ENCODE results near the gene KCTD8.

KCTD8 gene

DNA sequence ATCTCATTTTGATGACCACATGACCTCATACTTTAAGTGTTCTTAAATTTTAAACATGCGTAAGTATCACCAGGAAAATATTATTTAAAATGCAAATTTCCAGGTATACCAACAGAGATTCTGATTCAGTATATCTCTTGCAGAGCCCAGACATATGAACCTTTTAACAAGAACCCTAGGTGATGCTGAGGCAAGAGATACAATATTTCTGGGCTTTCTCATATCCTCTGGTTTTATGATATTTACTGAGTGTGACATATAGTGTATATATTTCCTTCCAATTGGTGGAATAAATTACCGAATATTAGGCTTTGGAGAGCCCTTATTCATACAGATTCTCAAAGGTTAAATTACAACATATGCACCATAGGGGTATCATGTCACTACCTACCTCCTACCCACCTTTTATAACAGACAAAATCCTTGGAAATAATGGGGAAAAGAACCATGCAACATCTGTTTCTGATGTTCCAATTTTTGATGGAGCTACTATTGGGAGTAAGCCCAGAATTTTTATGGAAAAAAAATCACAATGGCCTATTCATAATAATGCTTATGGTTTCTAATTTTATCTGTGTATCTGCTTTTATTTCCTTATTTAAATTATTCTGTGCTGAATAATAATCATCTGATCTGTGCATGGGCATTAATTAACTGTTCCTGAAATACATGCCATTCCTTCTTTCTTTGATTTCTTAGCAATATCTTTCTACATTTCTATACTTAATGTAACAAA, 27.1 kb downstream of the KCTD8 start:
- TF ChIP-seq GATA2 (IDR thresholded peaks at IDR 0.05; ENCODE audit: low read depth, low read length): no peak
- no peak for TF ChIP-seq GATA3 (IDR thresholded peaks at IDR 0.05; ENCODE audit: low read depth, low read length)

DNA sequence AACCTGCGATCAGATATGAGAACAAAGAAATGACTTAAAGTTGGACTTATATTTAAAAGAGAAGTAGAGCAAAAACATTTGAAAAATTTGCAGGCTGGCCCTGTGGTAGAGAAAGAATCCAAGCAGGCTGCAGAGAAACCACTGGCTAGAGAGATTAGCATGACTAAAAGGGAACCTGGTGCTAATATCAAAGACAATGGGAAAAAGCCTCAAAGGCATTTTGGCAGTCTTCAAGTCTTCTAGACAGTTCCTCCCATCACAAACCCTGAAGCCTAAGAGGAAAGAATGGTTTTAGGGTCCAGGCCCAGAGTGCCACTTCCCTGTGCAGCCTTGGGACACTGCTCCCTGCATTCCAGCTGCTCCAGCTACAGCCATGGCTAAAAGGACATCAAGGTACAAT, 33.4 kb downstream of the KCTD8 start:
- no peak for TF ChIP-seq GATA3 (IDR thresholded peaks at IDR 0.05; ENCODE audit: low read depth, low read length)
- no peak for TF ChIP-seq GATA2 (IDR thresholded peaks at IDR 0.05; ENCODE audit: low read depth, low read length)

DNA sequence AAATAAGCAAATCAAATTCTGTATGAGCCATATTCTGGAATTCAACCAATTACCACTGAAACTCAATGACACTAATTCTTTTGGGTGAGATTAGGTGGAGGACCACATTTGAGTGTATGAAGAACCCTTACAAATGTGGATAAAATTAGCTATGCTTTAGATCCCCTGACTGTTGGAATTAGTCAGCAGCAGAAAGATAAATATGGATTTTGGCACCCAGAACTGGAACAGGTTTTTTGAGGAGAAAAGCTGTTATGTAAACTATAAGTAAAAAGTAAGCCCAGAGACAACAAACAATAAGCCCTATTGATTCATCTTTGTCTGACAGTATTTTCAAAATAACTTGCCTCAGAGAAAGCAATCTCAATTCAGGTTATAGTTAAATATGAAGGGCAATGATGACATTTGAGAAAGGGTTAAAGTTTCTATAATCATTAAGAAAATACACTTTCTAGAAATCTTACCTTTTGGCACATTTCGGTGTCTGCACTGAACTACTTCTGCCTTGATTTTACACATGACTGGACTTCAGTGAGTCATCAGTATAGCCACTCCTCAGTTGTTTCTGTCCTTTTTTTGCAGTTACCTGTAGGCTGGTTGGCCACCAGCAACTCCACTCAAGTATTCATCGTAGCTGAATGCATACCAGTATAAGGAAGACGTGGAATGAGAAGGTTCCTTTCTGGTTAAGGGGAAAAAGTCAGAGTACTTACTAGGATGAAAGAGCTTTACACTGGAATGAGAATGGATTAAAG, 80.0 kb downstream of the KCTD8 start:
- no peak for TF ChIP-seq GATA3 (IDR thresholded peaks at IDR 0.05; ENCODE audit: low read depth, low read length)
- TF ChIP-seq GATA2 (IDR thresholded peaks at IDR 0.05; ENCODE audit: low read depth, low read length): no peak

DNA sequence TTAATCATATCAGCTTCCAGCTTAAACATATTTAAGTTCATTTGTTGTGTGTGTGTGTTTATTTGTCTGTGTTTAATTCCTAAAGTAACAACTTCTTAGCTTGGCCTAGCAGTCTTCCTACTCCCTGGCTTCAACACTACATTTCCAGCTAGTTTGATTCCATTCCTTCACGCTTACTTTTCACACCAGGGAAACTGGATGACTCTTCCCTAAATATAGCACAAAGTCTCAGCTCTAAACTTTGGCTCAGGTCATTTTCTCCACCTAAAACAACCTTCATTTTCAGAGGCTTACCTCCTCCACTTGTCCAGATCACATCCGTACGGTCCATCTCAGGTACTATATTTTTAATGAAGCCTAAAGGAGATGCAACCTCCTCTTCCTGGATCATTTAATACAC, 94.4 kb downstream of the KCTD8 start:
- no peak for TF ChIP-seq GATA2 (IDR thresholded peaks at IDR 0.05; ENCODE audit: low read depth, low read length)
- TF ChIP-seq GATA3 (IDR thresholded peaks at IDR 0.05; ENCODE audit: low read depth, low read length): no peak

DNA sequence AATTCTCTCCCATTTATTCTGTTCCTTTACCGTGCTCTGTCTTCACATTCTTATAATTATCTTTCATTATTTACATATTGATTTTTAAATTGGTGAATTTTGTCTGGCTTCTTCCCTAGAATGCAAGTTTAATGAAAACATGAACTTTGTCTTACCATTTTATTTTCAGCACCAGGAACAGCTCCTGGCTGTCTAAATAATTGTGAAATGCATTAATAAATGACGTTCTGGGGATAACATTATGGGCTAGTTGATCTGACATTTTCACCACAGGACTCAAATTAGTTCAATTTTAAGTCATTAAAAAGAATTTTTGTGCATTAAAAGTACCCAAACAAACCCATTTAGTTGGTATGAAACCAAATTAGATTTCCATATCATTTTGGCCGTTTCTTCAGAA, 97.5 kb downstream of the KCTD8 start:
- TF ChIP-seq GATA3 (IDR thresholded peaks at IDR 0.05; ENCODE audit: low read depth, low read length) (no peak), GATA2 (IDR thresholded peaks at IDR 0.05; ENCODE audit: low read depth, low read length) (no peak)

DNA sequence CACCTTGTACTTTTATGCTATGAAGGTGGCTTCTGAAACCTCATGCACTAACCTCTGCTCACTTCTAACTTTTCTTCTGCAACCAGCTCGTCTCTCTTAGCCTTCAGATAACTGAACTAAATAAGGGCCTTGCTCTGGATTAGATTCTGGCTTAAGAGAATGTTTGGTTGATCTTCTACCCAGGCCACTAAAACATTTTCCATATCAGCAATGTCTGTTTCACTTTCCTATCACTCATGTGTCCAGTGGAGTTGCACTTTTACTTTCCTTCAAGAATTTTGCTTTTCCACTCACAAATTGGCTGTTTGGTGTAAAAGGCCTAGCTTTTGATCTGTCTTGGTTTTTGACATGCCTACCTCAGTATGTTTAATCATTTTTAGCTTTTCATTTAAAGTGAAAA, 105.8 kb downstream of the KCTD8 start:
- TF ChIP-seq GATA3 (IDR thresholded peaks at IDR 0.05; ENCODE audit: low read depth, low read length): no peak
- TF ChIP-seq GATA2 (IDR thresholded peaks at IDR 0.05; ENCODE audit: low read depth, low read length): no peak

DNA sequence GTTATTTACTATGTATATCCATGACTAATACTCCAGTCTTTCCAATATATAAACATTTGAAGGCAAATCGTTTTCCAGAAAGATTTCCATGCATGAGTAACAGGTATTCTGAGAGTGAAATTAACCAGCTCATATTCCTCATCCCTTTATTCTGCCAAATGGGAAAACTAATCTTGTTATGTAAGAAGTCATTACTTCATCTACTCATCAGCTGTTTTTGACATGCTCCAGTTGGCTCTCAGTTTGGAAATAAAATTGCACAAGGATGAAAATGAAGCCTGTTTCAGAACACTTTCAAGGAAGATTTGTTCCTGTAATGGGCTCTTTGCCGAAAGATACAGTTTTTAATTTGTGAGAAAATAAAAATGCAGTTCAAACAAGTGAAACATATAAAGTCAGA, 121.9 kb downstream of the KCTD8 start:
- TF ChIP-seq GATA2 (IDR thresholded peaks at IDR 0.05; ENCODE audit: low read depth, low read length) (no peak), GATA3 (IDR thresholded peaks at IDR 0.05; ENCODE audit: low read depth, low read length) (no peak)

DNA sequence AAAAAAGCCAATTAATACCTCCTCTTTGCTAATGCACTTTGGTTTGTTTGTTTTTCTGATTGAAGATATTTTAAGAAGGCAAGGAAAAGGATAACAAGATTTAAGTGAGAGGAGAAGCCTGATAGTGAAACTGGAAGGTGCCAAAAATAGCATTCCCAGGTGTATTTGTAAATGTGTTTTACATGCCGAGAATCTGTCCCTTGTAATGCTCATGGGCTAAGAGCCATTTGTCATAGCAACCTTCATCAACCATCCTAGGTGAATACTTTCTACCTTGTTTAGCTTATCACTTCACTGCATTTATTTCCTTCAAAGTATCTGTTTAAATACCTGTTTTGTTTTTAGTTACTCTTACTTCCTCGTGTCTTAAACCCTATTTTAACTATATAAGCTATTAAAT, 127.8 kb downstream of the KCTD8 start:
- TF ChIP-seq GATA3 (IDR thresholded peaks at IDR 0.05; ENCODE audit: low read depth, low read length) (no peak), GATA2 (IDR thresholded peaks at IDR 0.05; ENCODE audit: low read depth, low read length) (no peak)

DNA sequence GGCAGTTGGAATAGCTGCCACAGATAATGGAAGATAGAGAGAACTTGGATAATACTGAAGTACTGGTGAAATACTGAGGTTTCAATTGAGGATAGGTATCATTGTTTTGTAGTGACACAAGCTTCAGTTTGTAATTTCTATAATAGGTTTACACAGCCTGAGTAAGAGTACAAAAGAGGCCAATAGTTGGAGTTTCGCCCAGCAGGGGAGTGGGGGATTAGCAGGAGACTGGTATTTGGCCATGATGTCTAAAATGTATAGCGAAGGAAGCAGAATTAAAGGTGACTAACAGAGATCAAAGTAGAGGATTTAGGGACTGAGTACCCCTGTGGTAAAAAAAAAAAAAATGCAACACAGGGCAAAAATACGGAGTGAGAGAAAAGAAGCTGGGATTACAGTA, 129.5 kb downstream of the KCTD8 start:
- no peak for TF ChIP-seq GATA2 (IDR thresholded peaks at IDR 0.05; ENCODE audit: low read depth, low read length)
- no peak for TF ChIP-seq GATA3 (IDR thresholded peaks at IDR 0.05; ENCODE audit: low read depth, low read length)

DNA sequence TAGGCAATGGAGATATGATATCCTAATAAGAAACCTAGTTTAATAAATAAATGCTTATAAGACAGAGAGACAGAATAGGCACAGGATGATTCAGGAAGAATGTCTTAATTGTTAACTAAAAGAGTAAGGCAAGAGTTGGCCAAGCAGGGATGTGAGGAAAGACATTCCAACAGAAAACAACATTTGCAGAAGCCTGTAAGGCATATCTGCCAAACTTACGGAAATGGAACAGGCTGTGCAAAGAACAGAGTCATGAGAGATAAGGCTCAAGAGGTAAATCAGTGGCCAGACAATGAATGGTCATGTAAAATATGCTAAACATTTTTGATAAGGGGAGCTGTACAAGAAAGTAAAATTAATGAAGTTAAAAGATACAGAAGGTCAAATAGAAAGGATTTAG, 134.9 kb downstream of the KCTD8 start:
- TF ChIP-seq GATA2 (IDR thresholded peaks at IDR 0.05; ENCODE audit: low read depth, low read length) (no peak), GATA3 (IDR thresholded peaks at IDR 0.05; ENCODE audit: low read depth, low read length) (no peak)

DNA sequence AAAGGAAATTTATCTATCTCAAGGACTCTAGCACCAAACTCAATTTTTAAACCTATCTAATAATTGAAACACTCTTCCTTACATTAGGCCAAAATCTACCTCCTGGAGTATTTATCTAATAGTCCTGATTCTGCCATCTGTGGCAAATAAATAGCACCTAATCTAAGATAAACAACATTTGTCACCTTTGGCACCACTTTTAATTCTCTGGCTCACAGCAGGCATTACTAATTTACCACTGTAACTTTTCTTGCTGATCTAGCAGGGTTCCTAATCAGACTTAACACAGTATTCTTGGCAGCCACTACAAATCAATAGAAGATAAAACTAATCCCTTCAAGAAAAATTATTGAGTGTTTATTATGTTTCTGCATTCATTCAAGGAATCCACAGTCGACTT, 161.1 kb downstream of the KCTD8 start:
- TF ChIP-seq GATA3 (IDR thresholded peaks at IDR 0.05; ENCODE audit: low read depth, low read length): no peak
- no peak for TF ChIP-seq GATA2 (IDR thresholded peaks at IDR 0.05; ENCODE audit: low read depth, low read length)

DNA sequence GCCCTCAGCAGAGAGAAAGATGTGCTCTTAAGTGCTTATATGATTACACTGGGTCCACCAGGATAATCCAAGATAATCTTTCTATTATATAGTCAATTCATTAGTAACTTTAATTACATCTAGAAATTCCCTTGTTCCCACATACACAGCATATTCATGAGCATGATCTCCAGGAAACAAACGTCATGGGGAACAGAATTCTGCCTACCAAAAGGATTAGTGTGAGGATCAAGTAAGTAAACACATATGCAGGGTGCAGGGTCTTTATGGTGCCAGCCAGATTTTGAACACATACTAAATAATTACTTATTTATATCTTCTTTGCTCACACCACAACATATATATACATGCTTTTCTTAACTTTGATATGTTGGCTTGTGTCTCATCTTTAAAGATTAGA, 169.1 kb downstream of the KCTD8 start:
- TF ChIP-seq GATA2 (IDR thresholded peaks at IDR 0.05; ENCODE audit: low read depth, low read length) (no peak), GATA3 (IDR thresholded peaks at IDR 0.05; ENCODE audit: low read depth, low read length) (no peak)

DNA sequence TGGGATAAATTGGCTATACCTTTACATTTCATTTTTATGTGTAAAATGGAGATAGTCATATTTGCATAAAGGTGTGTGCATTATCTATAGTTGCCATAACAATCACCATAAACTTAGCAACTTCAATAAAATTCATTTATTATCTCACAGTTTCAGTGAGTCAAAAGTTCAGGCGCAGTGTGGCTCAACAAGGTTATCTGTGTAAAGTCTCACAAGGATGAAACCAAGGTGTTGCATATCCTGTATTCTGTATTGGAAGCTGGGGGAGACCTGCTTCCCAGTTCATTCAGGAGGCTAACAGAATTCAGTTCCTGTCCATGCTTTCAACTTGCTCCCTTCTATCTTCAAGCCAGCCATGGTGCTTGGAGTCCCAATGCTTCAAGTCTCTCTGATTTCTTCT, 169.5 kb downstream of the KCTD8 start:
- TF ChIP-seq GATA3 (IDR thresholded peaks at IDR 0.05; ENCODE audit: low read depth, low read length): no peak

DNA sequence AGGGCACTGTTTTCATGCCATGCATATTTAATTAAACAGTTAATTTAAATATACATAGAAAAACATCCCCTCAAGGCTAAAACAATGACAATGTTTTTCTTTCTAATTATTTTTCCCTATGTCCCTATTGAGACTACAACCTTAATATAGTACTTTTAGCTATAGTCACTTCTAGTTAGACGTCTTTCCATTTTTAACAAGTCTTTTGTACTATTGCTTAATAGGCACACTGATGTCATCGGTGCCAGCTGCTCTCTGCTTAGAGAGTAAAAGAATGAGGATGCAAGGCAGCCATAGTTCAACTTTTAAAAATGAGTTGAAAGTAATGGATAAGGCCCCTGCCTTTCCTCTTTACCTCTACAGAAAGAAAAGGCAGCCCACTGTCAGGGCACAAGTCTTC, 191.1 kb downstream of the KCTD8 start:
- TF ChIP-seq GATA3 (IDR thresholded peaks at IDR 0.05; ENCODE audit: low read depth, low read length): no peak
- no peak for TF ChIP-seq GATA2 (IDR thresholded peaks at IDR 0.05; ENCODE audit: low read depth, low read length)

DNA sequence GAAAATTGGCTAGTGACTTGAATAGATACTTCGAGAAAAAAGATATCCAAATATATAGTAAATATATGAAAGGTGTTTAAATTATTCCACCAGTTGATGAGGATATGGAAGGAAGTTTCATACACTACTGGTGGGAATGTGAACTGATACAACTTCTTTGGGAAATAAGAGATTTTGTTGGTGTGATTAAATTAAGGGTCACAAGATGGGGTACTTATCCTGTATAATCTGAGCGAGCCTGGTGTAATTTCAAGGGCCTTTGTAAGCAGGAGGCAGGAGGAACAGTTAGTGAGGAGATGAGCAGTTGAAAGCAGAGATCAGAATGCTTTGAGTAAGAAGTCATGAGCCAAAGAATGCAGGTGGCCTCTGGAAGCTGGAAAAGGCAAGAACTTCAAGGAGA, 192.2 kb downstream of the KCTD8 start:
- no peak for TF ChIP-seq GATA2 (IDR thresholded peaks at IDR 0.05; ENCODE audit: low read depth, low read length)
- no peak for TF ChIP-seq GATA3 (IDR thresholded peaks at IDR 0.05; ENCODE audit: low read depth, low read length)

Measured in SH-SY5Y (cell line).